ENCODE data around the gene SLC12A3.

Gene SLC12A3

DNA sequence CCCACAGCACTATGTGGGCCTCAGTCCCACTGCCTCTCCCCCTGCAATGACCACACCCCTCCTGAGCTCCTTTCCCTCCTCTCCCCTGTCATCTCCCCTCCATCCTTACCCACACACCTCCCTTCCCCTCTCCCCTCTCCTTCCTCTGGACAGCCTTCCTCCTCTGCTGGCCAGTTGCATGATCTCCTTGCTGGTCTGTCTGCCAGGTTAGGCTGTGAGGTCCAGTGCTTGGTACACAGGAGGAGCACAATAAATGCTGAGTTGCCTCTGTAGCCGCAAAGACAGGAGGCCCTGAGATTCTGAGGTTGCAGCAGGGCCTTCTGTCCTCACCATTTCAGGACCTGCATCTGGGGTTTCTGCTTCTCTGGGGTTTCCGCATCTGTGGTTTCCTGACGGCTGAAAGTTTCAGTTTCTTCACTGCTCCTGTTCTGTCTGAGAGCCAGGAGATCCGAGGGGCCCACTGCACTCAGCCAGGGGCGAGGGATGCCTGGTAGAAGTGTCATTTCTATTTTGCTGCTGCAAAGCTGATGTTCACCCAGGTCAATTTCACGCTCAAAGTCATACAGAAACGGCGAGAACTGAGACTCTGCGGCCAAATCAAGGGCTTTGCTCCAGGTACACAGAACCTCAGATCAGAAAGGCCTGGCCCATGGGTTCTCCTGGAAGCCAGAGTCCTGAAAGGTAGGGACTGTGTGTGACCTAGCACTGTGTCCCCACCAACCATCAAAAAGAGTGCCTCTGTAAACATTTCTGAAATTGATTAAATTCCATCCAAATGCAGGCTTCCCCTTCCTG lies 4.6 kb upstream of the SLC12A3 start:
- TF ChIP-seq, protein P1, sequence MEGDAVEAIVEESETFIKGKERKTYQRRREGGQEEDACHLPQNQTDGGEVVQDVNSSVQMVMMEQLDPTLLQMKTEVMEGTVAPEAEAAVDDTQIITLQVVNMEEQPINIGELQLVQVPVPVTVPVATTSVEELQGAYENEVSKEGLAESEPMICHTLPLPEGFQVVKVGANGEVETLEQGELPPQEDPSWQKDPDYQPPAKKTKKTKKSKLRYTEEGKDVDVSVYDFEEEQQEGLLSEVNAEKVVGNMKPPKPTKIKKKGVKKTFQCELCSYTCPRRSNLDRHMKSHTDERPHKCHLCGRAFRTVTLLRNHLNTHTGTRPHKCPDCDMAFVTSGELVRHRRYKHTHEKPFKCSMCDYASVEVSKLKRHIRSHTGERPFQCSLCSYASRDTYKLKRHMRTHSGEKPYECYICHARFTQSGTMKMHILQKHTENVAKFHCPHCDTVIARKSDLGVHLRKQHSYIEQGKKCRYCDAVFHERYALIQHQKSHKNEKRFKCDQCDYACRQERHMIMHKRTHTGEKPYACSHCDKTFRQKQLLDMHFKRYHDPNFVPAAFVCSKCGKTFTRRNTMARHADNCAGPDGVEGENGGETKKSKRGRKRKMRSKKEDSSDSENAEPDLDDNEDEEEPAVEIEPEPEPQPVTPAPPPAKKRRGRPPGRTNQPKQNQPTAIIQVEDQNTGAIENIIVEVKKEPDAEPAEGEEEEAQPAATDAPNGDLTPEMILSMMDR (IDR thresholded peaks at IDR 0.05; ENCODE audit: borderline replicate concordance, insufficient read depth, low read depth, low read length), result no peak
- no peak overlapping the region for H3K4me3 ChIP-seq (ENCODE audit: low read depth, low read length)

DNA sequence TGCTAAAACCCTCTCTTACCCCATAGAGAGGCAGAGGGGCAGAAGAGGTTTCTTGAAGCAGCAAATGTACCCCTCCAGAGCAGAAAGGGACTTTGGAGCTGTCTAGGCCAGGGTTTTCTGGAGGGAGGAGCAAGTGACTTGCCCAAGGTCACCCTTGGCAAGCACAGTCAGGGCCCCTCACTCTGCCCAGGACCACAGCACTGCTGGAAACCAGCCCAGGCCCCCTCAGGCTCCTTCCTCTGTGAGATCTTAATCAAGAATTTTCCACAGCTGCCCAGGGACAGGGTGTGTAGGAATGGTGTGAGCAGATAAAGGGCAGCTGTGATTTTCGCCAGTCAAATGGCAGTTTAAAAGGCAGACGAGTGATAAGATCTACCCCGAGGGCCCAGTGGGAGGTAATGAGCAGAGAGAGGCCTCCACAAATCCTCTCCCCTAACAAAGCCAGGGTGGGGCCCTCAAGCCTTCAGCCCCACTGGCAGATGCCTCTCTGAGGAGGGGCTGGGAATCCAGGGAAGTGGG lies 3.9 kb upstream of the SLC12A3 start:
- TF ChIP-seq, protein P1 (IDR thresholded peaks at IDR 0.05; ENCODE audit: borderline replicate concordance, insufficient read depth, low read depth, low read length), result no peak
- no peak overlapping the region for H3K4me3 ChIP-seq (ENCODE audit: low read depth, low read length)

DNA sequence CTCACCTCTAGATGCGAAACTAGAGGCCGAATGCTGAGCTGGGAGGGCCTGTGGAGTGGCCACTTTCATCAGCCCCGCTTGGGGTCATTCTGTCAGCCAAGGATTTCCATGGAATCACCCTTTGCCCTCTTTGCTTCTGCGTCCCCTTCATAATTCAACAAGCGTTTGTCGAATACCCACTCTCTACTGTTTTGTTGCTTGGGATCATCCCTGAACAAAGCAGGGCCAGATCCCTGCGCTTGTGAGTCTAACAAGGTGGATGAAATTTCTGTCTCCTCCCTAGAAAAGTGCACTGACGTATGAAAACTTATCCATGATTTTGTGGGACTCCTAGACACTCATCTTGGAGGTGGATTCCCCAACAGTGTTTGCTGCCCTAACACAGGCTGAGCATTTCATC lies 3.3 kb upstream of the SLC12A3 start:
- TF ChIP-seq, protein P1 (IDR thresholded peaks at IDR 0.05; ENCODE audit: borderline replicate concordance, insufficient read depth, low read depth, low read length), result no peak
- no peak overlapping the region for H3K4me3 ChIP-seq (ENCODE audit: low read depth, low read length)

DNA sequence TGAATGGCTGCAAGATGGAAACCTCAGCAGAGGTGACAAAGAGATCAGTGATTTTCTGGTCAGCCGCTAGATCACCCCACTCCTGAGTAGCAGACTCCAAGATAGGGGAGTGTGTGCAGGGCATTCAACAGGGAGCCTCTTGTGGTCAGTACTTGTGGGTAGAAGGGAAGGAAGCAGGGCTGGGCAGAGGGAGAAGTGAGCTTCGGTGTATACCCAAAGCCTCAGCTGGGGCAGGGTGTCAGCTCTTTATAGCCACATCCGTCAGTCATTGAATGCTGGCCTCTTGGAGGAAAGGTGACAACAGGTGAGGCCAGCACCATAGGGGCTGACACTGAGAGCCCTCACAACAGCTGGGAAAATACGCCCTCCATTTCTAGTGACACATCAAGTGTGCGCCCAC lies 2.2 kb upstream of the SLC12A3 start:
- H3K4me3 ChIP-seq (ENCODE audit: low read depth, low read length), result no peak overlapping the region
- TF ChIP-seq, protein P1 (IDR thresholded peaks at IDR 0.05; ENCODE audit: borderline replicate concordance, insufficient read depth, low read depth, low read length), result no peak

DNA sequence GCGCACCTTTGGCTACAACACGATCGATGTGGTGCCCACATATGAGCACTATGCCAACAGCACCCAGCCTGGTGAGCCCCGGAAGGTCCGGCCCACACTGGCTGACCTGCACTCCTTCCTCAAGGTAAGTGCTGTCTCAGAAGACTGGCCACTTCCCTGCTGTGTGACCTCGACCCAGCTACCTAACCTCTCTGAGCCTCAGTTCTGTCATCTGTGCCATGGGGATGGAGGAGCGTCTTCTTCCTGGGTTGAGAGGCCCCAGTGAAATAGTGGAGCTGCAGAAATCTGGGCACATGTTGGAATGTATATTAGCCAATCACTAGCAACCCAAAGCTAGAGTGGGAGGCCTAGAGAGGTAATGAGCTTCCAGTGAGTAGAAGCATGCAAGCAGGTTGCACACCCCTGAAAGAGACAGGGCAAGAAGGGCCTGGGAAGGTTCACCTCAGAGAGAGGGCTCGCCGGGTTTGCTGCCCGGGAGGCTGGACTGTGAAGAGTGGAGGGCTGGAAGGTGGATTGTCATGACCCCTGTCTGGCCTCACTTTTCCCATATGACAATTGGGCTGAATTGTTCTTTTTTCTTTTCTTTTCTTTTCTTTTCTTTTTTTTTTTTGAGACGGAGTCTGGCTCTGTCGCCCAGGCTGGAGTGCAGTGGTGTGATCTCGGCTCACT lies 521 bp downstream of the SLC12A3 start:
- no peak overlapping the region for H3K4me3 ChIP-seq (ENCODE audit: low read depth, low read length)
- TF ChIP-seq, protein P1 (IDR thresholded peaks at IDR 0.05; ENCODE audit: borderline replicate concordance, insufficient read depth, low read depth, low read length), result no peak

DNA sequence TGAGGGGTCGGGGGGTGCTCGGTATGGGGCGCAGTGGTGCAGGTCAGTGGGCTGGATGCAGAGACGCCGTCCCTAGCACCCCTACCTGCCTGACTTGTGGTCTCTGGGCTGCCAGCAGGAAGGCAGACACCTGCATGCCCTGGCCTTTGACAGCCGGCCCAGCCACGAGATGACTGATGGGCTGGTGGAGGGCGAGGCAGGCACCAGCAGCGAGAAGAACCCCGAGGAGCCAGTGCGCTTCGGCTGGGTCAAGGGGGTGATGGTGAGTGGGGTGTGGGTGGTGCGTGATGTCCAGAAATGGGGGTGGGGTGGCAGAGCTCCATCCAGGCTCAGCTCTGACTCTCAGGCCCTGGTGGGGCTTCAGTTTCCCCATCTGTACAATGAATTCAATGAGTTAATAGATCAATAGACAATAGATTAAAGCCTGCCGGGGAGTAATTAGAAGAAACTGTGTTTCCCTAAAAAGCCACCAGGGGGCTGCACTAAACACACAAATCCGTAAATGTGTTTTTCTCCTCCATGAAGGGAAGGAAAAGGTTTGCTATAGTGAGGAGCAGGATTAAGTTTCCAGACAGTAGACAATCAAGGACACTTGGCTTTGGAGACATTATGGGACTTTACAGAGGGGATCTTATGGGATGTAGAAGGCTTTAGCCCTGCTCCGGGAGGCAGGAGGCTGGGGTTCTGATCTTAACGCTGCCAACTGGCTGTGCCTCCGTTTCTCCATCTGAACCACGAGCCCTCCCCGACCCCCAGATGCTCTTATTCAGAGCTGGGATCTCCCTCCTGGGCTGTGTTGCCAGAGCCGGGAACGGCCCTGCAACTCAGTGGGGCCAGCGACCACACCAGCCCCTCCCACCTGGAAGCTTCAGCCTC lies 2.2 kb downstream of the SLC12A3 start:
- TF ChIP-seq, protein P1 (IDR thresholded peaks at IDR 0.05; ENCODE audit: borderline replicate concordance, insufficient read depth, low read depth, low read length), result peak; percentile 55; the same call in 1 of the 2 replicates
- H3K4me3 ChIP-seq (ENCODE audit: low read depth, low read length), result no peak overlapping the region
